Lung (tissue), 12 donors: ENCODE measurements around the gene FRZB. TPM values are rescaled to one million over a fixed set of nuclear protein-coding genes. Genes with fewer than 3 reads are reported as not detected.

Experiments
- ATAC-seq: fragments of 200-7000 bp; cut with Tn5 transposase; one replicate; pipeline ENCODE4 v1.9.1; 2020; ENCODE audit warnings: moderate number of reproducible peaks; ENCODE audit not compliant: insufficient read depth, low FRiP score
- DNase-seq, 3 donors: peaks; one replicate each; pipeline ENCODE4 v3.0.0-alpha.2; 2013 to 2017
- H3K27ac ChIP-seq, 2 donors: one replicate each; pipeline ENCODE4 v1.5.1; 2013; ENCODE audit warnings: mild to moderate bottlenecking in 2 of 2, moderate library complexity in 2 of 2, control low read depth in 1 of 2, inconsistent platforms in 1 of 2, low read depth in 1 of 2, low read length in 1 of 2
- H3K27me3 ChIP-seq, 3 donors: one replicate each; pipeline ENCODE4 v1.5.1; 2013; ENCODE audit warnings: low read length in 2 of 3; ENCODE audit not compliant: control insufficient read depth in 3 of 3, insufficient read depth in 3 of 3
- H3K36me3 ChIP-seq, 4 donors: one replicate each; pipeline ENCODE4 v1.5.1; 2013; ENCODE audit warnings: low read length in 4 of 4, mild to moderate bottlenecking in 1 of 4, moderate library complexity in 1 of 4; ENCODE audit not compliant: control insufficient read depth in 4 of 4, insufficient read depth in 4 of 4
- H3K4me1 ChIP-seq, 5 donors: one replicate each; pipeline ENCODE4 v1.5.1; 2013; ENCODE audit warnings: low read length in 5 of 5, mild to moderate bottlenecking in 2 of 5, moderate library complexity in 1 of 5; ENCODE audit not compliant: control insufficient read depth in 5 of 5, insufficient read depth in 5 of 5
- H3K4me3 ChIP-seq: one replicate; pipeline ENCODE4 v1.5.1; 2013; ENCODE audit warnings: mild to moderate bottlenecking, control low read depth, moderate library complexity
- H3K9ac ChIP-seq, 2 donors: one replicate each; pipeline ENCODE4 v1.5.1; 2013; ENCODE audit warnings: low read length in 2 of 2, control low read depth in 1 of 2; ENCODE audit not compliant: insufficient read depth in 1 of 2
- H3K9me3 ChIP-seq, 4 donors: one replicate each; pipeline ENCODE4 v1.5.1; 2013; ENCODE audit warnings: low read length in 3 of 4, mild to moderate bottlenecking in 1 of 4, moderate library complexity in 1 of 4; ENCODE audit not compliant: control insufficient read depth in 4 of 4, insufficient read depth in 3 of 4
- WGBS, 2 donors: extraction: QIAGEN DNeasy Blood & Tissue Kit; methylation state at CpG; one replicate each; pipeline ENCODE4 v1.1.7; 2013; 5-methylcytosine and 5-hydroxymethylcytosine counted together
- polyA plus RNA-seq, 2 donors: library from polyadenylated mRNA; stranded (reverse); fragments of 200-250 nt; gene quantifications; one replicate each; pipeline ENCODE4 v1.2.1, GENCODE V29; 2013
- total RNA-seq, 2 donors: library from RNA; depleted of rRNA in 1 of 2; stranded (reverse); fragments of >200 nt in 1 of 2; gene quantifications; one replicate each; pipeline ENCODE4 v1.2.1, GENCODE V29; 2014 to 2021
- TF ChIP-seq, protein P1 (sequence below): IDR thresholded peaks from 2 replicates; pipeline ENCODE4 v1.5.1; 2012; ENCODE audit warnings: mild to moderate bottlenecking; ENCODE audit errors: control extremely low read depth, extremely low read depth
- donor health status: control.
- donor health status: control.
- donor health status: Bipolar disorder and iron deficiency.
- donor health status: healthy.
- donor health status: DM: yes; HTN: yes; CAD: no.

FRZB gene
- total and polyA plus RNA-seq, 4 donors = 0.19 to 7.4 (median 1.6) TPM

DNA sequence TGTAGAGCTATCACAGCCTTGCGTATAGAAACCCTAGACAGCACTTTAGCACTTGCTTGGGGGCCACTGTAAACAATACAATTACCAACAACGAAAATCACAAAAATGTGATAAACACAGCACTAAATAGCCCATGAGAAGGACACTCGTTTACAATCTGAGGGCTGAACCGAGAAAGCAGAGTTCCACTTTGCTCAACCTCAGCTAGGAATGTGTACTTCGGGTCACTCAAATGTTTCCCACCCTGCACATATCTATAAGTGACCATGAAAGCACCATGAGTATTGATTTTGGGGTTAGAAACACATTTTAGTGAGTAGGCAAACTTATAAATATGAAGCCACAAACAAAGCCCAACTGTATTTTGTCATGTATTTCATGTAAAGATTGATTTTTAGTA is 62.3 kb downstream of the FRZB start:
- no peaks in the 10 kb centered on the region for H3K27me3 ChIP-seq
- TF ChIP-seq, protein P1, sequence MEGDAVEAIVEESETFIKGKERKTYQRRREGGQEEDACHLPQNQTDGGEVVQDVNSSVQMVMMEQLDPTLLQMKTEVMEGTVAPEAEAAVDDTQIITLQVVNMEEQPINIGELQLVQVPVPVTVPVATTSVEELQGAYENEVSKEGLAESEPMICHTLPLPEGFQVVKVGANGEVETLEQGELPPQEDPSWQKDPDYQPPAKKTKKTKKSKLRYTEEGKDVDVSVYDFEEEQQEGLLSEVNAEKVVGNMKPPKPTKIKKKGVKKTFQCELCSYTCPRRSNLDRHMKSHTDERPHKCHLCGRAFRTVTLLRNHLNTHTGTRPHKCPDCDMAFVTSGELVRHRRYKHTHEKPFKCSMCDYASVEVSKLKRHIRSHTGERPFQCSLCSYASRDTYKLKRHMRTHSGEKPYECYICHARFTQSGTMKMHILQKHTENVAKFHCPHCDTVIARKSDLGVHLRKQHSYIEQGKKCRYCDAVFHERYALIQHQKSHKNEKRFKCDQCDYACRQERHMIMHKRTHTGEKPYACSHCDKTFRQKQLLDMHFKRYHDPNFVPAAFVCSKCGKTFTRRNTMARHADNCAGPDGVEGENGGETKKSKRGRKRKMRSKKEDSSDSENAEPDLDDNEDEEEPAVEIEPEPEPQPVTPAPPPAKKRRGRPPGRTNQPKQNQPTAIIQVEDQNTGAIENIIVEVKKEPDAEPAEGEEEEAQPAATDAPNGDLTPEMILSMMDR = no peak
- no peaks in the 10 kb centered on the region for H3K4me1 ChIP-seq
- WGBS, 2 donors = 84 to 89% methylated on average over 5 of the region's 5 CpGs
- no peak overlapping the region for H3K4me3 ChIP-seq
- no peak overlapping the region for H3K27ac ChIP-seq
- H3K9me3 ChIP-seq = no peaks in the 10 kb centered on the region
- no peaks in the 10 kb centered on the region for H3K36me3 ChIP-seq
- ATAC-seq (no peak), DNase-seq (no peak)
- H3K9ac ChIP-seq = no peak overlapping the region

DNA sequence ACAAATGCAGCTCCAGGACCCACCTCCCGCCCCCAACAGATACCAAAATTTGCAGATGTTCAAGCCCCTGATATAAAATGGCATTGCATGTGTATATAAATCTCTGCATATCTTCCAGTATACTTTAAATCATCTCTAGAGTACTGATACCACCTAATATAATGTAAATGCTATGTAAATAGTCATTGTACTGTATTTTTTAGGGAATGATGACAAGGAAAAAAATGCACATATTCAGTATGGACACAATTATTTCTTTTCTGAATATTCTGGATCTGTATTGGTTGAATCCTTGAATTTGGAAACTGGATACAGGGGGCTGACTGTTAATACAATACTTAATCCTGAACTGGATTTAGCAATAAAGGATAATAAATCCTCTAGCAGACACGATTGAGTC is 67.7 kb downstream of the FRZB start:
- ATAC-seq = no peak

DNA sequence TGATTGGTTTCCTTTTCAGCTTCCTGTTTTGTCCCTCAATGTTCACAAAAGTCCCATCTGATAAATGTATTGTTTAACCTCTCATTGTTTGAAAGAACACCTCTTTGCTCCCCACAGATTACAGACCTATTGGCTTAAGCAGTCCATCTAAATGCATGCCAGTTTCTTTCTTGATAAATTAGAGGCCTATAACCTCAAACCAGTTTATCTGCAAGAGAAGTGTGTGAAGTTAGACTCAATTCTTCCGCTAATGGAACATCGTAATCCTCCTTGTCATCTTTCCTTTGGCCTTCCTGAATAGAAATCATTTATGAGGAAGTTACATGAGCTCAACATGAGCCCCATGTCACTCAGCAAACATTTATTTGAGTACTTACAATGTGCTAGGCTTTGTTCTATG is 74.0 kb downstream of the FRZB start:
- no peaks in the 10 kb centered on the region for H3K9me3 ChIP-seq
- H3K4me3 ChIP-seq = no peak overlapping the region
- H3K36me3 ChIP-seq = no peaks in the 10 kb centered on the region
- ATAC-seq (no peak), DNase-seq (no peak)
- H3K4me1 ChIP-seq = peaks cover 0 to 4% (median 0%) of the 10 kb centered on the region in 5 donors
- no peak overlapping the region for H3K9ac ChIP-seq
- no peaks in the 10 kb centered on the region for H3K27me3 ChIP-seq
- WGBS, 2 donors = 57 to 60% methylated on average over 2 of the region's 2 CpGs
- TF ChIP-seq, protein P1 = no peak
- no peak overlapping the region for H3K27ac ChIP-seq

More for the DNA sequence above, 67.7 kb downstream of the FRZB start:
- TF ChIP-seq, protein P1 = no peak
- no peak for DNase-seq
- Histone ChIP-seq H3K4me3 (no peak overlapping the region), H3K27me3 (no peaks in the 10 kb centered on the region), H3K4me1 (no peaks in the 10 kb centered on the region), H3K9me3 (no peaks in the 10 kb centered on the region), H3K36me3 (no peaks in the 10 kb centered on the region), H3K9ac (no peak overlapping the region), H3K27ac (no peak overlapping the region)
- 78 to 85% methylated on average over 2 of the region's 2 CpGs for WGBS, 2 donors

GRCh38 chr2:182784777-182785176 is 81.7 kb downstream of the FRZB start:
- DNase-seq (peak in 2 of 3 donors; percentile 55 to 61), ATAC-seq (no peak)
- Histone ChIP-seq H3K27me3 (no peaks in the 10 kb centered on the region), H3K4me1 (peaks cover 0 to 2% (median 0%) of the 10 kb centered on the region in 5 donors), H3K4me3 (no peak overlapping the region), H3K36me3 (peaks cover 0 to 3% (median 2%) of the 10 kb centered on the region in 4 donors), H3K27ac (no peak overlapping the region), H3K9ac (no peak overlapping the region), H3K9me3 (no peaks in the 10 kb centered on the region)
- WGBS, 2 donors = 95 to 98% methylated on average over 1 of the region's 1 CpG
- TF ChIP-seq, protein P1 = no peak
